Right atrium auricular region (tissue), 2 donors: ENCODE results near the gene SPATS2L. TPM values are rescaled to one million over a fixed set of nuclear protein-coding genes. Genes with fewer than 3 reads are reported as not detected.

Source experiments
- DNase-seq: peaks from one replicate; pipeline ENCODE4 v3.0.0-alpha.2; 2019; ENCODE audit warnings: low spot score
- H3K27ac ChIP-seq, 2 donors: fragments of 200-600 bp; sonication (generic); 1 replicate in 1 of 2; 2 replicates in 1 of 2; pipeline ENCODE4 v1.5.1; 2016 to 2019
- H3K27me3 ChIP-seq, 2 donors: fragments of 200-600 bp; sonication (generic); one replicate each; pipeline versions ENCODE4 v1.5.1 to v1.6.0; 2017 to 2019
- H3K36me3 ChIP-seq: fragments of 200-600 bp; sonication (generic); one replicate; pipeline ENCODE4 v1.5.1; 2016
- H3K4me1 ChIP-seq, 2 donors: fragments of 200-600 bp; sonication (generic); one replicate each; pipeline versions ENCODE4 v1.5.1 to v1.6.0; 2017 to 2019
- H3K4me3 ChIP-seq, 2 donors: fragments of 200-600 bp; sonication (generic); 1 replicate in 1 of 2; 2 replicates in 1 of 2; pipeline ENCODE4 v1.5.1; 2017 to 2019; ENCODE audit warnings: mild to moderate bottlenecking in 1 of 2, moderate library complexity in 1 of 2
- H3K9me3 ChIP-seq, 2 donors: fragments of 200-600 bp; sonication (generic); one replicate each; pipeline ENCODE4 v1.5.1; 2019
- CTCF ChIP-seq, 2 donors: fragments of 200-600 bp; sonication (generic); IDR thresholded peaks; one replicate each; pipeline ENCODE4 v1.5.1; 2019; ENCODE audit warnings: antibody characterized with exemption in 2 of 2
- total RNA-seq, 2 donors: library from RNA; depleted of rRNA; stranded (reverse); fragments of >200 nt; gene quantifications; one replicate each; pipeline ENCODE4 v1.1.0, GENCODE V29; 2016

SPATS2L gene
- total RNA-seq, 2 donors from 2014 or later, result 103 to 126 TPM

- peak; percentile 88 for DNase-seq
- Histone ChIP-seq H3K36me3 (peaks cover 49% of the 10 kb centered on the region), H3K4me3 (peak overlapping the region; percentile 26 to 32), H3K27ac (peak overlapping the region; percentile 37 to 78), H3K9me3 (no peaks in the 10 kb centered on the region), H3K4me1 (no peaks in the 10 kb centered on the region), H3K27me3 (no peaks in the 10 kb centered on the region)
- no peak for TF ChIP-seq CTCF (IDR thresholded peaks at IDR 0.05)
Observed at GRCh38 chr2:200477667-200478131, 171.2 kb downstream of the SPATS2L start.

GRCh38 chr2:200479692-200480265, 173.3 kb downstream of the SPATS2L start:
- TF ChIP-seq CTCF (IDR thresholded peaks at IDR 0.05), result no peak
- H3K4me3 ChIP-seq, result no peak overlapping the region
- H3K27me3 ChIP-seq, result no peaks in the 10 kb centered on the region
- no peaks in the 10 kb centered on the region for H3K9me3 ChIP-seq
- H3K4me1 ChIP-seq, result no peaks in the 10 kb centered on the region
- H3K36me3 ChIP-seq, result peaks cover 29% of the 10 kb centered on the region
- H3K27ac ChIP-seq, result no peak overlapping the region
- DNase-seq, result no peak

- no peak for DNase-seq
- H3K27ac ChIP-seq, result no peak overlapping the region
- no peaks in the 10 kb centered on the region for H3K4me1 ChIP-seq
- H3K9me3 ChIP-seq, result no peaks in the 10 kb centered on the region
- TF ChIP-seq CTCF (IDR thresholded peaks at IDR 0.05), result no peak
- H3K36me3 ChIP-seq, result peaks cover 9% of the 10 kb centered on the region
- no peaks in the 10 kb centered on the region for H3K27me3 ChIP-seq
- no peak overlapping the region for H3K4me3 ChIP-seq
Observed at GRCh38 chr2:200482194-200482593, 175.7 kb downstream of the SPATS2L start.

GRCh38 chr2:200483729-200484198, 177.3 kb downstream of the SPATS2L start:
- no peaks in the 10 kb centered on the region for H3K9me3 ChIP-seq
- H3K4me3 ChIP-seq, result no peak overlapping the region
- H3K36me3 ChIP-seq, result no peaks in the 10 kb centered on the region
- no peak overlapping the region for H3K27ac ChIP-seq
- no peaks in the 10 kb centered on the region for H3K27me3 ChIP-seq
- peak in 1 of 2 donors; percentile 44 for TF ChIP-seq CTCF (IDR thresholded peaks at IDR 0.05)
- DNase-seq, result no peak
- no peaks in the 10 kb centered on the region for H3K4me1 ChIP-seq

GRCh38 chr2:200484934-200485333, 178.4 kb downstream of the SPATS2L start:
- no peaks in the 10 kb centered on the region for H3K9me3 ChIP-seq
- H3K27ac ChIP-seq, result no peak overlapping the region
- H3K4me1 ChIP-seq, result no peaks in the 10 kb centered on the region
- peaks cover 5% of the 10 kb centered on the region for H3K36me3 ChIP-seq
- no peak for TF ChIP-seq CTCF (IDR thresholded peaks at IDR 0.05)
- H3K27me3 ChIP-seq, result no peaks in the 10 kb centered on the region
- DNase-seq, result no peak
- no peak overlapping the region for H3K4me3 ChIP-seq

GRCh38 chr2:200486529-200486928, 180.0 kb downstream of the SPATS2L start:
- Histone ChIP-seq H3K27ac (no peak overlapping the region), H3K4me3 (no peak overlapping the region), H3K36me3 (peaks cover 16% of the 10 kb centered on the region), H3K4me1 (no peaks in the 10 kb centered on the region), H3K9me3 (no peaks in the 10 kb centered on the region), H3K27me3 (no peaks in the 10 kb centered on the region)
- DNase-seq, result no peak
- no peak for TF ChIP-seq CTCF (IDR thresholded peaks at IDR 0.05)
